ENCODE data around the gene CERS4.

DNA sequence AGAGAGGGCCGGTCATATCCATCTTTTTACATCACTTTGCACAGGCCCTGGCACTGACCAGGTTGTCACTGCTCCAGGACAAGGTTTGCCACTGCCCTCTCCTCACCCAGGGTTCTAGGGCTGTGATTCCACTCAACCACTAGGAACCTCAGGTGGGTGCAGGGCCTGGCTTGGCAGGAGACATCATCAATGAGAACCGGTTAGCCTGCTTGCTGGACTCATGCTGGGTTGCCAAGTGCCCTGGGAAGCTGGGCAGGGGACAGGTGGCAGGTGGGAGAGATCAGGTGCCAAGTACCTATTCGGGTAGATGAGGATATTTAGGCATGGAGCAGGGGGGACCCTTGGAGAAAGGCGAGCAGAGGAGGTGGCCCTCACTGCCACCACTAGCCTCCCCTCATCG is 4.2 kb upstream of the CERS4 start:
- TF ChIP-seq, protein P1, sequence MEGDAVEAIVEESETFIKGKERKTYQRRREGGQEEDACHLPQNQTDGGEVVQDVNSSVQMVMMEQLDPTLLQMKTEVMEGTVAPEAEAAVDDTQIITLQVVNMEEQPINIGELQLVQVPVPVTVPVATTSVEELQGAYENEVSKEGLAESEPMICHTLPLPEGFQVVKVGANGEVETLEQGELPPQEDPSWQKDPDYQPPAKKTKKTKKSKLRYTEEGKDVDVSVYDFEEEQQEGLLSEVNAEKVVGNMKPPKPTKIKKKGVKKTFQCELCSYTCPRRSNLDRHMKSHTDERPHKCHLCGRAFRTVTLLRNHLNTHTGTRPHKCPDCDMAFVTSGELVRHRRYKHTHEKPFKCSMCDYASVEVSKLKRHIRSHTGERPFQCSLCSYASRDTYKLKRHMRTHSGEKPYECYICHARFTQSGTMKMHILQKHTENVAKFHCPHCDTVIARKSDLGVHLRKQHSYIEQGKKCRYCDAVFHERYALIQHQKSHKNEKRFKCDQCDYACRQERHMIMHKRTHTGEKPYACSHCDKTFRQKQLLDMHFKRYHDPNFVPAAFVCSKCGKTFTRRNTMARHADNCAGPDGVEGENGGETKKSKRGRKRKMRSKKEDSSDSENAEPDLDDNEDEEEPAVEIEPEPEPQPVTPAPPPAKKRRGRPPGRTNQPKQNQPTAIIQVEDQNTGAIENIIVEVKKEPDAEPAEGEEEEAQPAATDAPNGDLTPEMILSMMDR (IDR thresholded peaks at IDR 0.05; ENCODE audit: insufficient read depth, low read length, poor library complexity, severe bottlenecking), result no peak
- no peak for TF ChIP-seq EZH2phosphoT487 (conservative IDR thresholded peaks at IDR 0.05; ENCODE audit: low read length)

Measured in SU-DHL-6 (cell line).